GM12878 (cell line): ENCODE data around the gene THSD4. TPM values are rescaled to one million over a fixed set of nuclear protein-coding genes. Genes with fewer than 3 reads are reported as not detected.

Source experiments
- ATAC-seq: fragments of 200-7000 bp; cut with Tn5 transposase; 3 replicates; pipeline ENCODE4 v1.9.1; 2020; ENCODE audit warnings: mild to moderate bottlenecking, moderate library complexity
- BruUV-seq: library from RNA; stranded (reverse); fragments of 400-500 nt; replicated peaks from 2 replicates; lab custom pipeline; 2021; lab: Mats Ljungman, UMichigan
- CTCF ChIA-PET: fragments of 300-600 bp; sonication (Branson Sonifier 250); formaldehyde crosslinking; extraction: SDS; loops from one replicate; lab custom pipeline; 2021; ENCODE audit warnings: inconsistent platforms; lab: Yijun Ruan, JAX
- POLR2A ChIA-PET: fragments of 350-600 bp; formaldehyde crosslinking; extraction: SDS; loops from one replicate; lab custom pipeline; 2021; ENCODE audit warnings: inconsistent platforms; lab: Charles Lee
- RAD21 ChIA-PET: fragments of 300-600 bp; sonication (Branson Sonifier 250); formaldehyde crosslinking; loops from one replicate; lab custom pipeline; 2023; ENCODE audit warnings: antibody characterized with exemption; ENCODE audit not compliant: unreplicated experiment; lab: Charles Lee
- SMC1A ChIA-PET: fragments of 300-600 bp; sonication (Branson Sonifier 250); formaldehyde crosslinking; loops from one replicate; lab custom pipeline; 2023; ENCODE audit not compliant: unreplicated experiment, uncharacterized antibody; lab: Charles Lee
- DNase-seq: peaks from one replicate; pipeline ENCODE4 v3.0.0-alpha.2; 2011; ENCODE audit warnings: low read depth, low spot score
- FAIRE-seq: peaks from 3 replicates; lab custom pipeline; 2011; peaks lifted over from hg19 to GRCh38; lab: Jason Lieb, UNC
- H2AFZ ChIP-seq: 2 replicates; pipeline ENCODE4 v1.6.0; 2011; ENCODE audit warnings: low read depth, low read length, control low read depth; ENCODE audit not compliant: control insufficient read depth
- H3K27ac ChIP-seq: 2 replicates; pipeline ENCODE4 v1.5.1; 2011; ENCODE audit warnings: control low read depth; ENCODE audit not compliant: control insufficient read depth, insufficient read depth
- H3K27me3 ChIP-seq, 2 experiments: replicated peaks in 1 of 2; 2 replicates each; pipeline versions ENCODE4 v1.6.0 to v1.6.1; 2011; ENCODE audit warnings: low read length in 1 of 2; ENCODE audit not compliant: control insufficient read depth in 2 of 2, insufficient read depth in 2 of 2
- H3K36me3 ChIP-seq, 2 experiments: 2 replicates each; pipeline ENCODE4 v1.5.1; 2011; ENCODE audit warnings: low read length in 1 of 2; ENCODE audit not compliant: control insufficient read depth in 2 of 2, insufficient read depth in 2 of 2
- H3K4me1 ChIP-seq: 2 replicates; pipeline ENCODE4 v1.6.1; 2011; ENCODE audit warnings: mild to moderate bottlenecking, low read length, moderate library complexity, mixed read lengths; ENCODE audit not compliant: control insufficient read depth, insufficient read depth
- H3K4me2 ChIP-seq: 2 replicates; pipeline ENCODE4 v1.6.0; 2011; ENCODE audit warnings: control low read depth; ENCODE audit not compliant: control insufficient read depth, insufficient read depth
- H3K4me3 ChIP-seq: fragments of 200-600 bp; sonication (generic); 2 replicates; pipeline ENCODE4 v1.5.1; 2016
- H3K79me2 ChIP-seq: 2 replicates; pipeline ENCODE4 v1.6.0; 2011; ENCODE audit warnings: low read length; ENCODE audit not compliant: control insufficient read depth, insufficient read depth
- H3K9ac ChIP-seq: 2 replicates; pipeline ENCODE4 v1.8.0; 2011; ENCODE audit warnings: low read length, control low read depth, mixed read lengths; ENCODE audit not compliant: control insufficient read depth, insufficient read depth
- H3K9me3 ChIP-seq: replicated peaks from 3 replicates; pipeline ENCODE4 v1.5.1; 2011; ENCODE audit warnings: mild to moderate bottlenecking, low read length; ENCODE audit not compliant: control insufficient read depth, insufficient read depth
- H4K20me1 ChIP-seq: 2 replicates; pipeline ENCODE4 v1.6.0; 2011; ENCODE audit not compliant: control insufficient read depth, insufficient read depth
- CBFB ChIP-seq: IDR thresholded peaks from 2 replicates; pipeline ENCODE4 v1.6.1; 2016; ENCODE audit warnings: antibody characterized with exemption, low read depth
- CBX5 ChIP-seq: sonication (generic); IDR thresholded peaks from 2 replicates; pipeline ENCODE4 v1.6.1; 2016; ENCODE audit warnings: low read depth, moderate library complexity, mild to moderate bottlenecking, inconsistent platforms
- FOS ChIP-seq: IDR thresholded peaks from 3 replicates; pipeline ENCODE4 v1.6.1; 2011; ENCODE audit warnings: borderline replicate concordance; ENCODE audit not compliant: insufficient read length; ENCODE audit errors: extremely low read depth
- HDAC2 ChIP-seq: fragments of 200-600 bp; sonication (generic); IDR thresholded peaks from 2 replicates; pipeline ENCODE4 v1.6.1; 2017
- MYC ChIP-seq: IDR thresholded peaks from 2 replicates; pipeline ENCODE4 v1.6.1; 2011; ENCODE audit warnings: mild to moderate bottlenecking, low read length, moderate library complexity, inconsistent platforms; ENCODE audit not compliant: insufficient read depth, insufficient replicate concordance, insufficient read length, severe bottlenecking
- POLR2AphosphoS2 ChIP-seq: IDR thresholded peaks from 2 replicates; pipeline ENCODE4 v1.6.1; 2011; ENCODE audit warnings: low read depth, mild to moderate bottlenecking, low read length, improper control_type of control experiment, moderate library complexity
- POU2F2 ChIP-seq: IDR thresholded peaks from 3 replicates; pipeline ENCODE4 v1.6.1; 2011; ENCODE audit warnings: low read depth, mild to moderate bottlenecking, low read length, borderline replicate concordance
- TCF12 ChIP-seq: IDR thresholded peaks from 2 replicates; pipeline ENCODE4 v1.6.1; 2011; ENCODE audit warnings: low read depth, mild to moderate bottlenecking, low read length
- ZNF384 ChIP-seq: IDR thresholded peaks from 2 replicates; pipeline ENCODE4 v1.6.1; 2012; ENCODE audit warnings: low read depth, mild to moderate bottlenecking, low read length, improper control_type of control experiment, borderline replicate concordance
- WGBS: methylation state at CpG from one replicate; pipeline ENCODE4 v1.1.6; 2016; ENCODE audit warnings: low lambda C conversion rate; ENCODE audit not compliant: insufficient replicate concordance, insufficient coverage; ENCODE audit errors: missing lambda C conversion rate; 5-methylcytosine and 5-hydroxymethylcytosine counted together
- in situ Hi-C: fragments of 300-500 bp; cut with MboI; formaldehyde crosslinking; loops from 9 replicates; pipeline ENCODE4 v1.14.3; 2018; ENCODE audit warnings: mixed read lengths
- intact Hi-C: fragments of 100-400 bp; cut with micrococcal nuclease; formaldehyde crosslinking; loops from one replicate; pipeline ENCODE4 v1.14.2; 2022; ENCODE audit not compliant: unreplicated experiment
- polyA plus RNA-seq, 11 experiments: library from polyadenylated mRNA; depleted of rRNA in 4 of 11; unstranded in 6 of 11; stranded (reverse) in 5 of 11; fragments of >200 nt; fragmentation: Nextera tagmentation in 4 of 11; fragmentation: Illumina TruSeq in 1 of 11; extraction: Ambion mirVana in 4 of 11; extraction: Trizol in 1 of 11; gene quantifications; 1 replicate in 1 of 11; 2 replicates in 10 of 11; pipeline versions ENCODE4 v1.2.1 to v1.2.3, GENCODE V29; 2011 to 2016; ENCODE audit warnings: inconsistent platforms in 2 of 11, missing spikeins in 2 of 11, low read depth in 1 of 11
- total RNA-seq, 4 experiments: library from RNA; depleted of rRNA in 3 of 4; stranded (reverse); fragments of >200 nt in 3 of 4; fragmentation: Illumina TruSeq in 1 of 4; extraction: Trizol in 1 of 4; gene quantifications; 2 replicates each; pipeline versions ENCODE4 v1.2.1 to v1.2.3, GENCODE V29; 2013 to 2021
- TF ChIP-seq, protein P1 (sequence below): IDR thresholded peaks from 2 replicates; pipeline ENCODE4 v1.6.1; 2011; ENCODE audit warnings: borderline replicate concordance, low read depth, mild to moderate bottlenecking, moderate library complexity, low read length; ENCODE audit not compliant: insufficient read depth, poor library complexity, severe bottlenecking
- TF ChIP-seq, protein P2 (sequence below): fragments of 450-650 bp; conservative IDR thresholded peaks from 2 replicates; pipeline ENCODE4 v1.6.1; 2017; ENCODE audit warnings: mild to moderate bottlenecking, moderate library complexity

The THSD4 gene
- total and polyA plus RNA-seq, 10 of the 15 experiments (the other 5 are each of a cell fraction or from before 2014, with no cell fraction given), result 0.04 to 0.13 (median 0.05) TPM; not detected in 7

DNA sequence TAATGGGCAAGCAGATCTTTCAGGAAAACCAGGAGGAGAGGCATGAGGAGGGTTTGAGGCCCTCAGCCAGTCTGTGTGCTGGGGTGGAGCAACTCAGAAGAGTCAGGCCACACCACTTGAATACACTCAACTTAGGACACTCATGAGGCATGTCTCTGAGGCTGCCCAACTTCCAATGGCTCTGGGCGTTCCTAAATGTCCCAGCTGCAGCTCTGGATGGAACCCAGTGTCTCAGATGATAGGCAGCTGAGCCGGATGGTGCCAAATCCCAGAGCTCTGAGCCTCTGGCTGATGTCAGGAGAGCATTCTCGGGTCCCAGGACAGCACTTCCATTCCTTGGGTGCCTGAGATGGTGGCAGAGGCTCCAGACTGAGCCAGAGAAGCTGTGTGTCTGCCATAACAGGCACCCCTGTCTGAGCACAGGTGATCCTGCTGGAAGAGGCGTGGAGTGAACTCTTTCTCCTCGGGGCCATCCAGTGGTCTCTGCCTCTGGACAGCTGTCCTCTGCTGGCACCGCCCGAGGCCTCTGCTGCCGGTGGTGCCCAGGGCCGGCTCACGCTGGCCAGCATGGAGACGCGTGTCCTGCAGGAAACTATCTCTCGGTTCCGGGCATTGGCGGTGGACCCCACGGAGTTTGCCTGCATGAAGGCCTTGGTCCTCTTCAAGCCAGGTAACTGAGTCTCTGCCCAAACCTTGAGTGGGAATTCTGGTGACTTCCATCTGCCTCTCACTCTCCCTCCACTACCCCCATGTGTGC lies 697.9 kb downstream of the THSD4 start:
- TF ChIP-seq HDAC2 (no peak), CBFB (no peak), TCF12 (no peak), CBX5 (no peak), FOS (no peak), MYC (no peak), ZNF384 (no peak), POLR2AphosphoS2 (no peak), POU2F2 (no peak)
- TF ChIP-seq, protein P1, sequence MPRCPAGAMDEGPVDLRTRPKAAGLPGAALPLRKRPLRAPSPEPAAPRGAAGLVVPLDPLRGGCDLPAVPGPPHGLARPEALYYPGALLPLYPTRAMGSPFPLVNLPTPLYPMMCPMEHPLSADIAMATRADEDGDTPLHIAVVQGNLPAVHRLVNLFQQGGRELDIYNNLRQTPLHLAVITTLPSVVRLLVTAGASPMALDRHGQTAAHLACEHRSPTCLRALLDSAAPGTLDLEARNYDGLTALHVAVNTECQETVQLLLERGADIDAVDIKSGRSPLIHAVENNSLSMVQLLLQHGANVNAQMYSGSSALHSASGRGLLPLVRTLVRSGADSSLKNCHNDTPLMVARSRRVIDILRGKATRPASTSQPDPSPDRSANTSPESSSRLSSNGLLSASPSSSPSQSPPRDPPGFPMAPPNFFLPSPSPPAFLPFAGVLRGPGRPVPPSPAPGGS, result no peak
- TF ChIP-seq, protein P2, sequence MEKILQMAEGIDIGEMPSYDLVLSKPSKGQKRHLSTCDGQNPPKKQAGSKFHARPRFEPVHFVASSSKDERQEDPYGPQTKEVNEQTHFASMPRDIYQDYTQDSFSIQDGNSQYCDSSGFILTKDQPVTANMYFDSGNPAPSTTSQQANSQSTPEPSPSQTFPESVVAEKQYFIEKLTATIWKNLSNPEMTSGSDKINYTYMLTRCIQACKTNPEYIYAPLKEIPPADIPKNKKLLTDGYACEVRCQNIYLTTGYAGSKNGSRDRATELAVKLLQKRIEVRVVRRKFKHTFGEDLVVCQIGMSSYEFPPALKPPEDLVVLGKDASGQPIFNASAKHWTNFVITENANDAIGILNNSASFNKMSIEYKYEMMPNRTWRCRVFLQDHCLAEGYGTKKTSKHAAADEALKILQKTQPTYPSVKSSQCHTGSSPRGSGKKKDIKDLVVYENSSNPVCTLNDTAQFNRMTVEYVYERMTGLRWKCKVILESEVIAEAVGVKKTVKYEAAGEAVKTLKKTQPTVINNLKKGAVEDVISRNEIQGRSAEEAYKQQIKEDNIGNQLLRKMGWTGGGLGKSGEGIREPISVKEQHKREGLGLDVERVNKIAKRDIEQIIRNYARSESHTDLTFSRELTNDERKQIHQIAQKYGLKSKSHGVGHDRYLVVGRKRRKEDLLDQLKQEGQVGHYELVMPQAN, result no peak
- Histone ChIP-seq H3K27me3 (no peaks in the 10 kb centered on the region), H3K4me3 (no peak overlapping the region), H3K4me1 (no peaks in the 10 kb centered on the region), H3K79me2 (no peaks in the 10 kb centered on the region), H3K36me3 (no peaks in the 10 kb centered on the region), H2AFZ (no peak overlapping the region), H3K4me2 (no peak overlapping the region), H3K27ac (no peak overlapping the region), H4K20me1 (no peaks in the 10 kb centered on the region), H3K9ac (no peak overlapping the region), H3K9me3 (no peaks in the 10 kb centered on the region)
- FAIRE-seq (no peak), ATAC-seq (no peak), DNase-seq (no peak)
- in situ Hi-C loops (no loop called here), intact Hi-C loops (no loop called here)
- ChIA-PET RAD21 (no interaction called here), POLR2A (no interaction called here), CTCF (no interaction called here), SMC1A (interaction anchor here (0.8 kb wide), 1 partner anchor 237 kb away, joined by 4 read pairs; no protein-coding TSS in a partner anchor)
- 67% methylated on average over 16 of the region's 16 CpGs for WGBS
- no TSS peak for BruUV-seq
